HG03280 (cell line): ENCODE measurements around the gene CD200R1.

Source experiments
- ATAC-seq: cut with Tn5 transposase; IDR thresholded peaks from one replicate; pipeline ENCODE4 v1.9.1; 2021; ENCODE audit warnings: mild to moderate bottlenecking, moderate library complexity; ENCODE audit not compliant: unreplicated experiment

Gene CD200R1, protein sequence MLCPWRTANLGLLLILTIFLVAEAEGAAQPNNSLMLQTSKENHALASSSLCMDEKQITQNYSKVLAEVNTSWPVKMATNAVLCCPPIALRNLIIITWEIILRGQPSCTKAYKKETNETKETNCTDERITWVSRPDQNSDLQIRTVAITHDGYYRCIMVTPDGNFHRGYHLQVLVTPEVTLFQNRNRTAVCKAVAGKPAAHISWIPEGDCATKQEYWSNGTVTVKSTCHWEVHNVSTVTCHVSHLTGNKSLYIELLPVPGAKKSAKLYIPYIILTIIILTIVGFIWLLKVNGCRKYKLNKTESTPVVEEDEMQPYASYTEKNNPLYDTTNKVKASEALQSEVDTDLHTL

GRCh38 chr3:112974894-112975293 is at the start of gene CD200R1:
Gene CD200R1, minus strand, starts transcription at chr3:112975103. Its CDS starts 246 bp downstream, at chr3:112974857.
- ATAC-seq, result no peak

DNA sequence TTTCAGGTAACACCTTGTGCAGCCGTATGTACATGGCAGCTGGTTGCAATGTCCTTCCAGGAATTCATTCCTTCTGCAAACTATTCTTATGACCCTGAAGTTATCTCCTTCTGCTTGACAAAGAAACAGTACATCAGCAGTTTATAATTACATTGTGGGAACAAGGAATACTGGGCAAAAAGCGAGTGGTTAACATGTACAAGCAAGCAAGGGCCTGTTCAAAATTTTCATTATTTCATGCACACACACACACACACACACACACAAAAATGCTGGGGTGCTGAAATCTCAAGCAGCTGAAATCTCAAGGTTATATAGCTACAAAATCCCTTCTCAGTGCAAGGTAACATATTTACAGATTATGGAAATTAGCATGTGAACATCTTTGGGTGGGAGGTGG is 46.6 kb upstream of the CD200R1 start:
- no peak for ATAC-seq

DNA sequence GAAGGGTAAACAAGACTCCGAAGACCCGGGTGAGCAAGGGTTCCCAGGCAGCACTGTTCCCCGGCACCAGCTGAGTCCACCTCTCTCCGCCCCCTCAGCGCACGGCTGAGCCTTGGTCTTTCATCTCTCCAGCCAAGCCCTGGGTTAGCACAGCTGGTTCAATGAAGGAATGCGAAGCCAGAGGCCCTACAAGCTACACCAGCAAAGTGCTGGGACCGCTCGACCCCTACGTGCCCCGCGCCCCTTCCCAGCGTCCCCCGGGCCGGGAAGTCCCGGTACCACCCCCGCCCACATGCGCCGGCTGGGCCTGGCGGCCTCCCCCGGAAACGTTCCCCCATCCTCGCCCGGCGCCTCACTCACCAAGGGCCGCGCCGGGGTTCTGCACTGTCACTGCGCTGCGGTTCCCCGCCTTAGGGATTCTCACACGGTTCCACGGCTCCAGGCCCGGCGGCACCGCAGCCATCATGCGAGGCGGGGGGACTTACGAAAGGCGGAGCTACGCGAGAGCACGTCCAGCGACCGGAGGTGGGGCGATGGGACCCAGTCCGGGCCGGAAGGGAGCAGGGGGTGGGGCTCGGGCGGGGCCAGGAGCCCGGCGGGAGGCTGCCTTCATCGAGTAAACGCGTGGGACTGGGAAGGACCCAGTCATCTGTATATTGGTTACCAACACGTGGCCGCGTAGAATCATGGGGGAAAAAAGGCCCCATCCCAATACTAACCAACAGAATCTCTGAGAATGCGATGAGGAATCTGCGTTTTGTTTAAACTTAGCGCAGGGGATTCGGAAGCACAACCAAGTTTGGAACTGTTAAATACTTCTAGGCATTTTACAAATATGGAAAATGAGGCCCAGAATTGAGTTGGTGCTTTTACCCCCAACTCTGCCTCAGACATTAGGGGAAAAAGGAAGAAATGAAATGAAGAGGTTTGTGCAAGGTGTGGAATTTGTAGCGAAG is 44.6 kb upstream of the CD200R1 start:
- peak; percentile 96 for ATAC-seq

DNA sequence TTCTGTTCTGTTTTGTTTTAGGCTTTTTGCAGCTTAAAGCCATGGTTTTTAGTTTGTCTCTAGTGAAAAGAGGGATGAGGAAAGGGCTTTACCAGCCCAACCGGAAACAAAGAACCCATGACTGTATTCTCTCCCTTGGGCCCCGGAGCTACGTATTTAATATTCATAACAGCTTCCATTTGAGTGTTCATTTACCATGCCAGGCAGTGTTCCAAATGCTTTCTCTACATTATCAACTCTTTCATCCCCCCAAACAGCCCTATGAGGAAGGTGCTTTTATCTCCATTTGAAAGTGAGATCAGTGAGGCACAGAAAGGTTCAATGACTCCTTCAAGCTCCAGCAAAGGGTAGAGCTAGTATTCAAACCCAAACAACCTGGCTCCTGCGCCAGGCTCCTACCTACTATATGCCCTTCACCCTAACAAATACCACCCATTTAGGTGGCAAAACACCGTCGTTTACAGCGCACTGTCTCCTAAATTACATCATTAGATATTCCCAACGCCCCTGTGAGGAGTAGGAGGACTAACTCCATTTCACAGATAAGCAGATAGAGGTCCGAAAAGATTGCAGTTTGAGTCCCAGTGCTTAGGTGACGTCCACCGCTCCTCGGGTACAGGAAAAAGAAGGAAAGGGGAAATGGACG is 43.8 kb upstream of the CD200R1 start:
- ATAC-seq, result no peak

- no peak for ATAC-seq
Measured at GRCh38 chr3:113013593-113013992, 38.7 kb upstream of the CD200R1 start.

- no peak for ATAC-seq
Measured at GRCh38 chr3:113008117-113008516, 33.2 kb upstream of the CD200R1 start.

GRCh38 chr3:113006359-113007056 is 31.6 kb upstream of the CD200R1 start:
- no peak for ATAC-seq

DNA sequence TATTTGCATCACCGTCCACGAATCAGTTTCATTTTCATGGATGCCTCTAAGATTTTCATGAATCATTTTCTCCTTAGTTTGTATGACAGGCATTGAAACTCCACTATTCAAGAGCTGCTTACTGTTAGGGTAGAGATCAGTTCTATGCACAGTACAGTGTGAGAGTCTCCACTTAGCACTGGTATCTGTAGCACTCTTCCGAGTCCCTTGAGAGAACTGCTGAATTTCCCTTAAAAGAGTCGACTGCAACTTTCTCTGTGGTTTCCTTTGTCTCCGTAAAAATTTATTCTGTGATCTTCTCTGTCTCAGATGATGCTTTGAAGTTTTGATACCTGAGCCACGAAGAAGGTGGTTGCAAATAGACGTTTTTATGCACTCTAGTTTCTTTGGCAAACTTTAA is 30.7 kb upstream of the CD200R1 start:
- no peak for ATAC-seq

GRCh38 chr3:113002679-113003078 is 27.8 kb upstream of the CD200R1 start:
- ATAC-seq, result no peak

- ATAC-seq, result no peak
Measured at GRCh38 chr3:113002037-113002436, 27.1 kb upstream of the CD200R1 start.

GRCh38 chr3:113000691-113001090 is 25.8 kb upstream of the CD200R1 start:
- ATAC-seq, result no peak

DNA sequence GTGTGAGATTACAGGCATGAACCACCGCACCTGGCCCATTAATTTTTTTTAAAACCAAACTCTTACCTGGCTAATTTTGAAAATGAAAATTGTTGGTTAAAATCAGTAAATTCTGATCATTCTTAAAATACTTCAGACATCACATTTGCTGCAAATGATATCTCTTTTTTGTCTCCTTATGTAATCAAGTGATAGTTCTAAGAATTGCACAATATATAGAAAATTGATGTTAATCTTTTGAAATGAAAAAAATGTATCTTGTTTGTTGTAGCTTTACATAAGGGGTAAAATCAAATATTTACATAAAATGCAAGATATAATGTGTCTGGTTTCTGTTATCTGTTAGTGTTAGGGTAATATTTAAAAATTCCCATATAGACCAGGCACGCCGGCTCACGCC is 20.9 kb upstream of the CD200R1 start:
- ATAC-seq, result no peak

DNA sequence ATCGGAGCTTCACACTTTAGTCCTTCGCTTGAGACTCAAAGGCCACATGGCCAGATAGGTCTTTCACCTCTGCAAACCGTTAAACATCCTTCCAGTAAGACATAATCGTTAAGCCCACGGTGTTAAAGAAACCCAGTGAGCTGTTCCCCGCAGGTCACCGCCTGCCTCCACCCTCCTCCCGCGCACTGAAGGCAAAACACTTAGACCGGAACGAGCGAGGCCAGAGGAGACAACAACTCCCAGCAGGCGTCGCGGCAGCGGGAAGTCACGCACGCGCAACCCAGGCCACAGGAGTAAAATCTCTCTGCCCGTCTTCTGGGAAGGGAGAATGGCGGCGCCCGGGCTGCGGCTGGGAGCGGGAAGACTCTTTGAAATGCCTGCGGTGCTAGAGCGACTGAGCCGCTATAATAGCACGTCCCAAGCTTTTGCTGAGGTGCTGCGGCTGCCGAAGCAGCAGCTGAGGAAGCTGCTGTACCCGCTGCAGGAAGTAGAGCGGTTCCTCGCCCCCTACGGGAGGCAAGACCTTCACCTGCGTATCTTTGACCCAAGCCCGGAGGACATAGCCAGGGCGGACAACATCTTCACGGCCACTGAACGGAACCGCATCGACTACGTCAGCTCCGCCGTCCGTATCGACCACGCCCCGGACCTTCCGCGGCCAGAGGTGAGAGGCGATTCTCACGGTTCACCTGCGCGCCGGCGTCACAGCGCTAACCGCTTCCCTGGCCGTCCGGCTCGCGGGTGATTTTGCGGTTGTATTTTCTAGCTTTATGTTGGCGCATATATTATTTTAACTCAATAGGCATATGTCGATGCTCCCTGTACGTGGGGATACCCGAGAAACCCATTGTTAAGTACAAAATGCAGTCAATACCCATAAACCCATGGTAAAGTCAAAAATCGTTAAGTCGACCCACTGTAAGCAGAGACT is 16.0 kb upstream of the CD200R1 start, which contains the start of gene GTPBP8:
Gene GTPBP8, plus strand, starts transcription at position 313 of the 931 bp plus-strand sequence. Its CDS starts 16 bp downstream, at position 329.
- peak; percentile 92 for ATAC-seq

DNA sequence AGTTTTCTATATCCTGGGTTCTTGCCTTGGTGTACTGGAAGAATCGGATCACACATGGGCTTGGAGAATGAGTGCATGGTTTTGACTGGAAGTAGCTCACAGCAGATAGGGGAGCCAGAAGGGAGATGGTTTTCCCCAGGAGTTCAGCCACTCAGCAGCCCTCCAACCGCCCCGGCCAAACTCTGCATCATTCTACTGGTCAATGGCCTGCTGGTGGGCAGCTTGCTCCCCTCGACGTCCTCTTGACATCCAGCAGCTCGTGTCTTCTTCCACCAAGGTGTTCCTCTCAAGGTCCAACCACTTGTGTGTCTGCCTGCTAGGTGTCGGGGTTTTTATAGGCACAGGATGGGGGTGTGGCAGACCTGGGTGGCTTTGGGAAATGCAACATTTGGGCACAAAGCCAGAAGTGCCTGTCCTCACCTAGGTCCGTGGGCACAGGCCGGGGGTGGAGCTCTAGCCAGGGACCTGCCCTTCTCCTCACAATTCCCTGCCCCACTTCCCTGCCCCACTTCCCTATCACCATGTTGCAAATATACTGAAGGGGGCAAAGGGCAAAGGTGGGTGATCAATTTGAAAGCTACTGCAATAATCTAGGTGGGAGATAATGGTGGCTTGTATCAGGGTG is 12.9 kb upstream of the CD200R1 start:
- no peak for ATAC-seq

GRCh38 chr3:112984485-112984884 is 9.6 kb upstream of the CD200R1 start:
- no peak for ATAC-seq

DNA sequence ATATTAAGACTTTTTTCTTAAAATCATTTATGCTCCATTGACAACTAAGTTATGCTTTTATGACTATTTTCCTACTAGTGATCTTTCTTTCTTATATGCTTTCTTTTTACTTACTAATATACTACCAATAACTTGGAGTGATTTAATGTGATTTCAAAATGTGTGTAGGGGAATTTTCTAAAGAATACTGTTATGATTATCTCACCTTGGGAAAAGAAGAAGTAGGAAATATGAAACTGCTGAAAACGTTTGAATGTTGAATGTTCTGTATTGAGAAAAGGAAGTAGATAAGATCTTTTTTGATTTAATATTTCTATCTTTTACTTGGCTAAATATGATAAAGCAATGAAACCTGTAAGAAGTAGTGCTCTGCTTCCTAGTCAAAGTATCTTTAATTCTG is 7.8 kb upstream of the CD200R1 start:
- ATAC-seq, result no peak

- no peak for ATAC-seq
Measured at GRCh38 chr3:112980080-112980479, 5.2 kb upstream of the CD200R1 start.

GRCh38 chr3:112979244-112979832 is 4.4 kb upstream of the CD200R1 start:
- ATAC-seq, result no peak

DNA sequence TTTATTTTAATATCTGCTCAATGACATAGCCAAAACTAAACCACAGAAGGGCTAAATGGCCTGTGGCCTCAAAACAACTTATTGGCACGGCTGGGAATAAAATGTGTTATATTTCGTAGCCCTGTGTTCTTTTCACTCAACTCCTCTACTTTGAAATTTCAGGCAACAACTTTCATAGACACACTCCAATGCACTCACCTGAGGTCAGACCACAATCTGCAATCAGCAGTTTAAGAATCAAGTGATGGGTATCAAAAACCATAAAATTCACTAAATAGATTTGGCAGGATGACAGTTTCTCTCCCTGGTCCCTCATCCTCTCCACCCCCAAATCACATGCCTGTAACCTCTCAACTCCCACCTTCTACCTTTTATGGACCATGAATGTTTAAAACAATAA is 2.0 kb upstream of the CD200R1 start:
- ATAC-seq, result no peak
